Ovary (tissue), 3 donors: ENCODE measurements around the gene ANKS1B.

Experiments used
- CTCF ChIP-seq, 3 donors: fragments of 450-650 bp in 2 of 3; fragments of 200-600 bp in 1 of 3; IDR thresholded peaks; one replicate each; pipeline versions ENCODE4 v1.5.1 to v1.8.0; 2016 to 2022; ENCODE audit warnings: antibody characterized with exemption in 3 of 3, mild to moderate bottlenecking in 1 of 3
- POLR2A ChIP-seq: fragments of 450-650 bp; IDR thresholded peaks from one replicate; pipeline ENCODE4 v1.6.1; 2017; ENCODE audit warnings: antibody characterized with exemption, mild to moderate bottlenecking, moderate library complexity
- donor health status: DM: no; HTN: no; CAD: no.

- TF ChIP-seq CTCF (IDR thresholded peaks at IDR 0.05) (no peak), POLR2A (no peak)
Observed at GRCh38 chr12:98791406-98791805, 1193.3 kb downstream of the ANKS1B start.
